HT-29 (cell line): ENCODE data around the gene BTBD2. TPM values are rescaled to one million over a fixed set of nuclear protein-coding genes. Genes with fewer than 3 reads are reported as not detected.
"Not testable (repeated sequence)": the region's sequence is repeated elsewhere in the genome, so short reads cannot be mapped to it uniquely, and the experiment has no call there.

Experiments used
- DNase-seq: peaks from one replicate; pipeline ENCODE4 v3.0.0-alpha.2; 2015; ENCODE audit warnings: low spot score
- total RNA-seq: library from RNA; depleted of rRNA; stranded (reverse); fragments of >200 nt; shearing (Covaris generic); gene quantifications from 2 replicates; pipeline ENCODE4 v1.2.3, GENCODE V29; 2014

The BTBD2 gene
- total RNA-seq, 1 experiment from 2014 or later, result 56.4 TPM

- no peak for DNase-seq
These were observed 25.3 kb upstream of the BTBD2 start for GRCh38 chr19:2040647-2041432.

- no peak for DNase-seq
These were observed 24.6 kb upstream of the BTBD2 start for GRCh38 chr19:2039959-2040646.

- no peak for DNase-seq
These were observed 23.8 kb upstream of the BTBD2 start for GRCh38 chr19:2039089-2039958.

GRCh38 chr19:2038284-2039088 is 23.0 kb upstream of the BTBD2 start:
- no peak for DNase-seq

- DNase-seq, result no peak
These were observed 22.2 kb upstream of the BTBD2 start for GRCh38 chr19:2037651-2038255.

GRCh38 chr19:2036424-2036823 is 20.9 kb upstream of the BTBD2 start:
- DNase-seq, result no peak

GRCh38 chr19:2035590-2035991 is 20.1 kb upstream of the BTBD2 start:
- no peak for DNase-seq

- DNase-seq, result peak; percentile 90
These were observed 19.4 kb upstream of the BTBD2 start for GRCh38 chr19:2034729-2035589.

GRCh38 chr19:2034253-2034652 is 18.7 kb upstream of the BTBD2 start:
- DNase-seq, result not testable (repeated sequence)

GRCh38 chr19:2033825-2034159 is 18.3 kb upstream of the BTBD2 start:
- no peak for DNase-seq

GRCh38 chr19:2033115-2033824 is 17.8 kb upstream of the BTBD2 start:
- DNase-seq, result no peak

- DNase-seq, result peak; percentile 88
These were observed 16.9 kb upstream of the BTBD2 start for GRCh38 chr19:2032296-2032941.

GRCh38 chr19:2027361-2027760 is 11.8 kb upstream of the BTBD2 start:
- no peak for DNase-seq

GRCh38 chr19:2026770-2027169 is 11.3 kb upstream of the BTBD2 start:
- DNase-seq, result no peak

- no peak for DNase-seq
These were observed 6.8 kb upstream of the BTBD2 start for GRCh38 chr19:2022289-2022688.

GRCh38 chr19:2021453-2022140 is 6.1 kb upstream of the BTBD2 start:
- DNase-seq, result no peak

- no peak for DNase-seq
These were observed 3.2 kb upstream of the BTBD2 start for GRCh38 chr19:2018752-2019151.
